Activated naive CD8-positive, alpha-beta T cell treated with anti-CD3 and anti-CD28 coated beads for 36 hours (primary cell): ENCODE measurements around the gene NXPE2. TPM values are rescaled to one million over a fixed set of nuclear protein-coding genes. Genes with fewer than 3 reads are reported as not detected.
A peak's percentile ranks its signal among the peaks of the same experiment; 100 is the strongest.

Experiments
- DNase-seq: peaks from one replicate; pipeline ENCODE4 v3.0.0; 2021
- H3K27ac Mint-ChIP-seq: one replicate; pipeline ENCODE4 v1.8.0; 2022; ENCODE audit warnings: mild to moderate bottlenecking, moderate library complexity, mixed read lengths
- H3K27me3 Mint-ChIP-seq: one replicate; pipeline ENCODE4 v1.8.0; 2022; ENCODE audit warnings: mild to moderate bottlenecking, mixed read lengths
- H3K36me3 Mint-ChIP-seq: one replicate; pipeline ENCODE4 v1.8.0; 2021; ENCODE audit warnings: mild to moderate bottlenecking, mixed read lengths
- H3K4me1 Mint-ChIP-seq: one replicate; pipeline ENCODE4 v1.8.0; 2021; ENCODE audit warnings: mixed read lengths
- H3K4me3 Mint-ChIP-seq: one replicate; pipeline ENCODE4 v1.8.0; 2022; ENCODE audit warnings: mild to moderate bottlenecking, moderate library complexity, mixed read lengths
- H3K9me3 Mint-ChIP-seq: one replicate; pipeline ENCODE4 v1.8.0; 2022; ENCODE audit warnings: mixed read lengths
- total RNA-seq, 2 experiments: library from RNA; stranded (reverse); gene quantifications; one replicate each; pipeline ENCODE4 v1.2.3, GENCODE V29; 2021

NXPE2 gene
- total RNA-seq, 2 experiments from 2014 or later, result not detected

DNA sequence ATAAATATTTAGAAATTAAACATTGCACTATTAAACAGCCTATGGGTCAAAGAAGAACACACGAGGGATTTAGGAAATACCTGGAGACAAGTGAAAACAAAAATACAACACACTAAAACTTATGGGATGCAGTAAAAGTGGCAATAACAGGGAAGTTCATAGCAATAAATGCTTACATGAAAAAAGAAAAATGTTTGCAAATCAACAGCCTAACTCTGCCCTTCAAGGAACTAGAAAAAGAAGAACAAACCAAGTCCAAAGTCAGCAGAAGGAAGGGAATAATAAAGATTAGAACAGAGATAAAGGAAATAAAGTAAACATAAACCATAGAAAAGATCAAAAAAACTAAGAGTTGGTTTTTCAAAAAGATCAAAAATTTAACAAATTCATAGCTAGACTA lies 31.6 kb downstream of the NXPE2 start:
- H3K36me3 Mint-ChIP-seq, result no peaks in the 10 kb centered on the region
- peaks cover 11% of the 10 kb centered on the region for H3K9me3 Mint-ChIP-seq
- no peaks in the 10 kb centered on the region for H3K27me3 Mint-ChIP-seq
- no peaks in the 10 kb centered on the region for H3K4me1 Mint-ChIP-seq
- no peak overlapping the region for H3K4me3 Mint-ChIP-seq
- H3K27ac Mint-ChIP-seq, result no peak overlapping the region
- DNase-seq, result no peak

DNA sequence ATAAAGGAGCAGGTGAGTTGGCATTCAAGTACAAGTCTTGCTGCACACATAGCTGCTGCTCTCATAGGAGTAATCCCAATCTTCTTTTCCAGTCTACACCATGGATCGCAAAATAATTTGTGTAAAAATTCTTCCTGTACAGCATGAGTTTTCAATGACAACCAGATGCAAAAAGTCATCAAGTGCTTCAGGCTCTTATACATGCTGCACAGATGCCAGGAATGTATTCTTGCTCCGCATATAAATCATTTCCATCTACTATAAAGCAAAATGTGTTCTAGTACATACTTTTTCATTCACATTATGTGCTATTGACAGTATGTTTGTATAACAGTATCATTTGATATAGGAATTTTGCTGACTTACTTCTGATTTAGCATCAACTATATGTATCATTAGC lies 35.4 kb downstream of the NXPE2 start:
- DNase-seq, result no peak
- H3K27ac Mint-ChIP-seq, result no peak overlapping the region
- H3K4me3 Mint-ChIP-seq, result no peak overlapping the region
- H3K9me3 Mint-ChIP-seq, result peaks cover 11% of the 10 kb centered on the region
- H3K4me1 Mint-ChIP-seq, result no peaks in the 10 kb centered on the region
- peaks cover 4% of the 10 kb centered on the region for H3K27me3 Mint-ChIP-seq
- H3K36me3 Mint-ChIP-seq, result no peaks in the 10 kb centered on the region

DNA sequence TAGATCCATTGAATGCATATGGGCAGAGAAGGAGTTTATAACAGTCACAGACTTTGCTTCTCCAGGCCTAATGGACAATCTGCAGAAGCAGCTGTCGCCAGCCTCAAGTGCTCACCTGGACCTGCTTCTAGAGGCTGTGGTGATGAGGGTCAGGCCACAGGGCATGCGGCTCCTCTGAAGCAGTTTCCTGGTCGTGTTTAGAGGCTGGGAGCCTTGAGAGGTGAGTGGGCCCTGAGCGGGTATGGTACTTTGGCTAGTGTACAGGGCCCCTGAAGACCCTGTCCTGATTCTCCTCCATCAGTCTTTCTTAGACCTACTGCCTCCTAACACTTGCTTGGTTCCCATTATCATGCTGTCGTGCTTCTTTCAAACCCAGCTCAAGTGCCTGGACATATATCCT lies 41.2 kb downstream of the NXPE2 start:
- DNase-seq, result no peak
- peaks cover 7% of the 10 kb centered on the region for H3K27me3 Mint-ChIP-seq
- no peaks in the 10 kb centered on the region for H3K4me1 Mint-ChIP-seq
- H3K36me3 Mint-ChIP-seq, result no peaks in the 10 kb centered on the region
- no peak overlapping the region for H3K27ac Mint-ChIP-seq
- H3K4me3 Mint-ChIP-seq, result no peak overlapping the region
- H3K9me3 Mint-ChIP-seq, result no peaks in the 10 kb centered on the region

DNA sequence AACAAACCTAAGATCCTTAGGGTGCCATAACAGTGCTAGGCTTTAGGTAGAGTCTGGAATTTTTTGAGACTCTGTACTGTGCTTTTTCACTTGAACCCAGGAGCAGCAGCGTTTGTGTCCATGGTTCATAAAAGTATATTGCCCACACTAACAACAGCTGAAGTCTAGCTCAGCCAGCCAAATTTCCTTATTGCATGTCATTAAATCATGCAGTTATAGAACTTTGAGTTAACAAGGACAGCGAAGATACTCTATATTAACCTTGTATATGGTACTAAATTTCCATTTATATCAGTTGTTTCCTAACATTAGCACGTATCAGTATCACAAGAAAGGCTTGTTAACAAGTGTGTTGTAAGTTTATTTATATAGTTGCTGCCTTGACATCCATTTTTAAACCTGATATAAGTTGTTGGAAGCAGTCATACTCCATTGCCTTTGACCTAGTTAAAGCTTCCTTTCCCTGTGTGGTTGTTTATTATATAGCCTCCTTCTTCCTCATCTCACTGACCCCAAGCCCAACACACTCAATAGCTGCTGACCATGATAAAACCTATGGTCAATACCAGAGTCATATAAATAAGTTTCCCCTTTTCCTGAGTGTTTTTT lies 46.7 kb downstream of the NXPE2 start:
- no peak overlapping the region for H3K4me3 Mint-ChIP-seq
- no peaks in the 10 kb centered on the region for H3K9me3 Mint-ChIP-seq
- no peak overlapping the region for H3K27ac Mint-ChIP-seq
- H3K4me1 Mint-ChIP-seq, result no peaks in the 10 kb centered on the region
- peaks cover 14% of the 10 kb centered on the region for H3K27me3 Mint-ChIP-seq
- DNase-seq, result no peak
- no peaks in the 10 kb centered on the region for H3K36me3 Mint-ChIP-seq

DNA sequence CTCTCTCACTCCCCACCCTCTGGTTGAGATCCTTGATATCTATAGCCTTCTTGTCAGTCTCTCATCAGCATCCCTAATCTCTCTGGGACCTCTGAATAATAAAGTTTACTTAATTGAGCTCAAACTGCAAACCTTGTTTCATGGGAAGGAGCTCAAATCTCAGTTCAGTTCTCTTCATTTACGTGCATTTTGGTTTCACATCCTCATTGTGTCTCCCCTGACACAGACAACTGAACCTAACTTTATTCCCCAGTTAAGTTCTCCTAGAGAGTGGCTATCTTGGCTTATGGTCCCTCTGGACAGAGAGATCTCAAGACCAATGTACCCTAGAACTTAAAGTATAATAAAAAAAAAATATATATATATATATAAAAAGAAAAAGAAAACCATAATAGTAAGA lies 47.3 kb downstream of the NXPE2 start:
- Mint-ChIP-seq H3K4me1 (no peaks in the 10 kb centered on the region), H3K27ac (no peak overlapping the region), H3K4me3 (no peak overlapping the region), H3K27me3 (peaks cover 14% of the 10 kb centered on the region), H3K9me3 (no peaks in the 10 kb centered on the region), H3K36me3 (no peaks in the 10 kb centered on the region)
- DNase-seq, result no peak

DNA sequence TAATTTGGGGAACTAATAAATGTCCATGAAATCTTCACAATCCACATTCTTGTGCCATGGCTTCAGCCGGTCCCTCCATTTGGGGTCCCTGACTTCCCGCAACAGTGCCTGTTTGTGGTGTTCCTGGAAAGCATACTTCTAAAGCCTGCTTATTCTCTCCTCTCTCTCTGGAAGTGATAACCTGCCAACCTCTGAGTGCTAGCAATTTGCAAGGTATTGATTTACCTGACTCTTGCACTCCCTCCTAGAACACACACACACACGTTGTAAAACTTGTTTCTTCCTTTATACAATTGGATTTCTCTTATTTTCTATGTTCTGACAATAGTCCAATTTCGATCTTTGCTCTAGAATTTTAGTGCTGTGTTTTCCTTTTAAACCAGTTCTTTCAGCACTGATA lies 58.5 kb downstream of the NXPE2 start:
- no peak overlapping the region for H3K4me3 Mint-ChIP-seq

DNA sequence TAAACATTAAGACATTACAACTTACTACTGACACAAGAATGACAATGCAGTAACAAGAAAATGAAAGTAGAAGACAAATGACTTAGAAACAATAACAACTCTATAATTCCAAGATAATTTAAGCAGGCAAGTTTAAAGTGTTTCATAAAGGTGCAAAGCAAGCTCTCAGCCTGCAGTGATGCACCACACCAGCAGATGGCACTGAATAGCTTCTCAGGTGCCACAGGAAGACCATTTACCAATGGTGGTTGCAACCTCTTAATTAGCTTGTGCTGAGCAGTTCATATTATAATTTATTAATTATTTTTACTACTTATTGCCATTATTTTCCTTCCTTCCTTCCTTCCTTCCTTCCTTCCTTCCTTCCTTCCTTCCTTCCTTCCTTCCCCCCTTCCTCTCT lies 60.6 kb downstream of the NXPE2 start:
- H3K27ac Mint-ChIP-seq, result no peak overlapping the region
- H3K4me1 Mint-ChIP-seq, result no peaks in the 10 kb centered on the region
- H3K27me3 Mint-ChIP-seq, result peaks cover 6% of the 10 kb centered on the region
- peaks cover 10% of the 10 kb centered on the region for H3K9me3 Mint-ChIP-seq
- H3K4me3 Mint-ChIP-seq, result no peak overlapping the region
- DNase-seq, result peak; percentile 18
- no peaks in the 10 kb centered on the region for H3K36me3 Mint-ChIP-seq

More for the DNA sequence above, 58.5 kb downstream of the NXPE2 start:
- peaks cover 10% of the 10 kb centered on the region for H3K9me3 Mint-ChIP-seq
- no peak for DNase-seq
- no peaks in the 10 kb centered on the region for H3K4me1 Mint-ChIP-seq
- H3K27ac Mint-ChIP-seq, result no peak overlapping the region
- no peaks in the 10 kb centered on the region for H3K36me3 Mint-ChIP-seq
- H3K27me3 Mint-ChIP-seq, result peaks cover 9% of the 10 kb centered on the region

DNA sequence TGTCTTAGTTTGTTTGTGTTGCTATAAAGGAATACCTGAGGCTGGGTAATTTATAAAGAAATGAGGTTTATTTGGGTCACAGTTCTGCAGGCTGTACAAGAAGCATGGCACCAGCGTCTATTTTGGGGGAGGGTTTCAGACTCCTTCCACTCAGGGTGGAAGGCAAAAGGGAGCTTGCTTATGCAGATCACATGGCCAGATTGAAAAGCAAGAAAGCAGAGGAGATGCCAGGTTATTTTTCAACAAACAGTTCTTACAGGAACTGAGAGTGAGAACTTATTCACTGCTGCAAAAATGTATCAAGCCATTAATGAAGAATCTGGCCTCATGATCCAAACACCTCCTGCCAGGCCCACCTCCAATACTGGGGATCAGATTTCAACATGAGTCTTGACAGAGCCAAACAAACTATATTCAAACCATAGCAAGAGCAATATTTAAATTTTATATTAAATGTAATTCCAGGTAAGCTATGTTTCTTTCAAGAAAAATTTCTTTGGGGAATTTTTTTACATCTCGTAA lies 66.9 kb downstream of the NXPE2 start:
- Mint-ChIP-seq H3K27me3 (no peaks in the 10 kb centered on the region), H3K27ac (no peak overlapping the region), H3K4me3 (no peak overlapping the region), H3K4me1 (no peaks in the 10 kb centered on the region), H3K36me3 (no peaks in the 10 kb centered on the region), H3K9me3 (peaks cover 10% of the 10 kb centered on the region)
- DNase-seq, result no peak

DNA sequence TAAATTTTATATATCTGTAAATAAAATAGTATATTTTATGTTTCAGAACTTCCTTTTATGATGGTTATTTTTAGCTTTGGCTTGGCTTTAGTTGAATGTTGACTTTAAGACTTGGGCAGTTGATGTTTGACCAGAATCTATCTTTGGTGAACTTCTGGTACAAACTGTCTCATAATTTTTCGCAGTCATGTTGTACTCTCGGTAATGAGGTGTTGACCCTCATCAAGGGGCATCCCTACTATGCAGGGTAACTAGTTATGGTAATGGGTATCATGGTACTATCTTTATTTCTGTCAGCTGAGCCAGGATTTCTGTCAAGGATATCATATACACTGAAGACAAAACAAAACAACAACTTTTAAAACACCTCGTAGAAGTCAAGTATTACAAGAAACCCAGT lies 67.7 kb downstream of the NXPE2 start:
- Mint-ChIP-seq H3K9me3 (peaks cover 7% of the 10 kb centered on the region), H3K36me3 (no peaks in the 10 kb centered on the region), H3K4me3 (no peak overlapping the region), H3K27ac (no peak overlapping the region), H3K4me1 (no peaks in the 10 kb centered on the region), H3K27me3 (no peaks in the 10 kb centered on the region)
- no peak for DNase-seq

Other genes with a start within 250 kb of the NXPE2 start
- gene REXO2, start 239.1 kb upstream of the NXPE2 start, total RNA-seq, result 10 to 100 TPM; 68.9 to 71.7 TPM
- gene NXPE1, start 118.6 kb upstream of the NXPE2 start, total RNA-seq, result not detected
- not detected for gene NXPE4, start 82.7 kb upstream of the NXPE2 start, total RNA-seq